ENCODE data around the gene SENP8. TPM values are rescaled to one million over a fixed set of nuclear protein-coding genes. Genes with fewer than 3 reads are reported as not detected.

The SENP8 gene
- 2.3 and 2.4 TPM in 2 replicates for total RNA-seq

GRCh38 chr15:72118017-72118978 is at the start of gene SENP8, which contains the start of gene MYO9A:
SENP8 (plus strand) TSS chr15:72118403; CDS start chr15:72139624, 21,221 bp downstream.
MYO9A (minus strand) TSS chr15:72118150; CDS start chr15:72046563, 71,587 bp downstream.

Other genes with a start within 250 kb of the SENP8 start
- gene MYO9A, start 253 bp upstream of the SENP8 start, total RNA-seq = 58.8 and 65.6 TPM in 2 replicates
- 0.32 and 0.61 TPM in 2 replicates for gene GRAMD2A, start 79.4 kb downstream of the SENP8 start, total RNA-seq
- 2,153 and 2,968 TPM in 2 replicates for gene PKM, start 112.8 kb downstream of the SENP8 start, total RNA-seq
- gene PARP6, start 154.2 kb downstream of the SENP8 start, total RNA-seq = 31.7 and 35.2 TPM in 2 replicates
- gene CELF6, start 201.8 kb downstream of the SENP8 start, total RNA-seq = 0.16 and 0.36 TPM in 2 replicates

Measured in hair follicle dermal papilla cell (primary cell).